ENCODE measurements around the gene SH3GL2. TPM values are rescaled to one million over a fixed set of nuclear protein-coding genes. Genes with fewer than 3 reads are reported as not detected.
A peak's percentile ranks its signal among the peaks of the same experiment; 100 is the strongest.

The SH3GL2 gene
- total RNA-seq, 4 donors from 2014 or later: 0.67 TPM; not detected in 3

DNA sequence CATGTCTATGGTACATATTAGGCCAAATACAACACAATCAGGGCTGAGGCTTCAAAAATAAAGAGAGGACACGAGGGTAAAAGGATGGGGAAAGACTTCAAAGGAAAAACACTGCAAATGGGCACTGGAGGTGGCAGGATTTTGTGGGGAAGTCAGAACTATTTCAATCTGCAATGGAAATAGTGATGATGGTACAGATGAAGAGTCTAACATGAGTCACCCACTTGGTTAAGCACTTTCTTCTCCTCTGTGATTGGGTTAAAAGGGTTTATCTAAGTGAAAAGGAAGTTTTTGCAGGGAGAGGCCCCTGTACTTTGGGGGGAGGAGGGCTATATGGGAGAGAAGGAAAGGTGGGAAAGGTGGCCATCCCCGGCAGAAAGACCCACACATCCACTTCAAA, 4.5 kb upstream of the SH3GL2 start:
- Histone ChIP-seq H3K9me3 (no peaks in the 10 kb centered on the region), H3K4me1 (peaks cover 0 to 9% (median 2%) of the 10 kb centered on the region in 4 donors), H3K27ac (no peak overlapping the region), H3K36me3 (no peaks in the 10 kb centered on the region), H3K4me3 (no peak overlapping the region), H3K27me3 (peaks cover 0 to 5% of the 10 kb centered on the region in 2 donors)
- DNase-seq: no peak
- TF ChIP-seq, protein P1, sequence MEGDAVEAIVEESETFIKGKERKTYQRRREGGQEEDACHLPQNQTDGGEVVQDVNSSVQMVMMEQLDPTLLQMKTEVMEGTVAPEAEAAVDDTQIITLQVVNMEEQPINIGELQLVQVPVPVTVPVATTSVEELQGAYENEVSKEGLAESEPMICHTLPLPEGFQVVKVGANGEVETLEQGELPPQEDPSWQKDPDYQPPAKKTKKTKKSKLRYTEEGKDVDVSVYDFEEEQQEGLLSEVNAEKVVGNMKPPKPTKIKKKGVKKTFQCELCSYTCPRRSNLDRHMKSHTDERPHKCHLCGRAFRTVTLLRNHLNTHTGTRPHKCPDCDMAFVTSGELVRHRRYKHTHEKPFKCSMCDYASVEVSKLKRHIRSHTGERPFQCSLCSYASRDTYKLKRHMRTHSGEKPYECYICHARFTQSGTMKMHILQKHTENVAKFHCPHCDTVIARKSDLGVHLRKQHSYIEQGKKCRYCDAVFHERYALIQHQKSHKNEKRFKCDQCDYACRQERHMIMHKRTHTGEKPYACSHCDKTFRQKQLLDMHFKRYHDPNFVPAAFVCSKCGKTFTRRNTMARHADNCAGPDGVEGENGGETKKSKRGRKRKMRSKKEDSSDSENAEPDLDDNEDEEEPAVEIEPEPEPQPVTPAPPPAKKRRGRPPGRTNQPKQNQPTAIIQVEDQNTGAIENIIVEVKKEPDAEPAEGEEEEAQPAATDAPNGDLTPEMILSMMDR (IDR thresholded peaks at IDR 0.05): no peak
- no peak for TF ChIP-seq POLR2A (IDR thresholded peaks at IDR 0.05)

DNA sequence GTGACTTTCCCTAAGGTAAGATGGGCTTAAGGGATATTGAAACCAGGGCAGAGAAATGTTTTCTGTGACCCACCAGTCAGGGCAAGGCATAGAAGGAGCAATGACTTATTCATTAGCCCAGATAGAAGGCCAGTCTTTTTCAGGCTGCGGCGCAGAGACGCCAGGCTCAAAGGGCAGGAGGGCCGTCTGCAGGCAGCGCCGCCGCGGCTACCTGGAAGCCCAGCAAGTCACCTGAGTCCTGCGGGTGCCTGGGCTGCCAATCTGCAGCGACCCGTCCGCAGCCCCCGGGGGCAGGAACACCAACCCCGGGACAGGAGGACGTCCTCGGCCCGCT, 322 bp upstream of the SH3GL2 start:
- Histone ChIP-seq H3K27ac (no peak overlapping the region), H3K4me3 (peak overlapping the region in 3 of 4 donors; percentile 20 to 55 (median 54)), H3K36me3 (no peaks in the 10 kb centered on the region), H3K27me3 (peaks cover 0 to 5% of the 10 kb centered on the region in 2 donors), H3K4me1 (peaks cover 0 to 12% (median 3%) of the 10 kb centered on the region in 4 donors), H3K9me3 (no peaks in the 10 kb centered on the region)
- no peak for TF ChIP-seq POLR2A (IDR thresholded peaks at IDR 0.05)
- TF ChIP-seq, protein P1 (IDR thresholded peaks at IDR 0.05): no peak
- no peak for DNase-seq

DNA sequence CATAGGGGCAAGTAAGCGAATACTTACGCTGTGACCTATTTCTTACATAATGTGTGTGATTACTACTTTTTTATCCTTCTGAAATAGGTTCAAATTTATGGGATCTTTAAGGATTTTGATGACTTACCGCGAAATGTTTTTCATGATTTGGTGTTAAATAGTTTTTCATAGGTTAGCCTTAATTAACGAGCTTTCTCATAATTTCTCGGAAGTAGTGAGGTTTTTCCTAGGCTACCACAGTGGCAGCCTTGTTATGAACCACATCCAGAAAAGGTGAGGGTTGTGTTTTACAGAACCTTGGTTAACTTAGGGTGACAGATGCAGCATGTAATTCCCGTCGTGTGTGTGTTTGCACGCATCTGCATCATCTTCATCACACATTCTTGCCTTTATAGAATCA, 1.3 kb downstream of the SH3GL2 start:
- TF ChIP-seq, protein P1 (IDR thresholded peaks at IDR 0.05): no peak
- no peak for TF ChIP-seq POLR2A (IDR thresholded peaks at IDR 0.05)
- DNase-seq: no peak
- H3K4me1 ChIP-seq: peaks cover 0 to 12% (median 3%) of the 10 kb centered on the region in 4 donors
- no peak overlapping the region for H3K27ac ChIP-seq
- no peak overlapping the region for H3K4me3 ChIP-seq
- no peaks in the 10 kb centered on the region for H3K9me3 ChIP-seq
- H3K36me3 ChIP-seq: no peaks in the 10 kb centered on the region
- peaks cover 0 to 5% of the 10 kb centered on the region in 2 donors for H3K27me3 ChIP-seq

DNA sequence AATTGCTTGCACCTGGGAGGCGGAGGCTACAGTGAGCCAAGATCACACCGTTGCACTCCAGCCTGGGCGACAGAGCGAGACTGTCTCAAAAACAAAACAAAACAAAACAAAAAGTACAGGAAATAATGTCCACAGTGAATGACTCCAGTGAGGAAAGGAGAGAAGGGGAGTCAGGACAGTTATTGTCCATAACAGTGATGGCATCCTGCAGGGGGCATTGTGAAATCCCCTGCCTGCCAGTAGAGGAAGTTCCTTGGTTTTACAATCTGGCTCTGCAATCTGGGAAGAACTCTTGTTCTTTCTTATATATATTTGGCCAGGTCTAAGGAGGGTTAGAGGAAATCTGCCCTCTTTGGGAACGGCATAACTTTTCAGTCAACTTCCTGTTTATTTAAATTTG, 8.2 kb downstream of the SH3GL2 start:
- TF ChIP-seq, protein P1 (IDR thresholded peaks at IDR 0.05): no peak
- TF ChIP-seq POLR2A (IDR thresholded peaks at IDR 0.05): no peak
- no peak for DNase-seq
- Histone ChIP-seq H3K36me3 (no peaks in the 10 kb centered on the region), H3K4me3 (no peak overlapping the region), H3K9me3 (no peaks in the 10 kb centered on the region), H3K4me1 (no peaks in the 10 kb centered on the region), H3K27me3 (no peaks in the 10 kb centered on the region), H3K27ac (no peak overlapping the region)

DNA sequence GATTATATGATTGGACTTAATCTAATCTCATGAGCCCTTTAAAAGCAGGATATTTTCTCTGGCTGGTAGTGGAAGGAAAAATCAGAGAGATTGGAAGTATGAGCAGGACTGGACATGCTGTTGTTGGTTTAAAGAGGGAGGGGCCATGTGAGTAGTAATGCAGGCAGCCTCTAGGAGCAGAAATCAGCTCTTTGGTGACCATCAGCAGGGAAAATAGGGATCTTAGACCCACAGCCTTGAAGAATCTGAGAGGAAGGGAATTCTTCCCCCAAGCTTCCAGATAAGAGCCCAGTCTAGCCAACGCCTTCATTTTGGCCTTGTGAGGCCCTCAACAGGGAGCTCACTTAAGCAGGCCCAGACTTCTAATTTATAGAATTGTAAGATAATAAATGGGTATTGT, 9.5 kb downstream of the SH3GL2 start:
- Histone ChIP-seq H3K27ac (no peak overlapping the region), H3K4me3 (no peak overlapping the region), H3K27me3 (no peaks in the 10 kb centered on the region), H3K4me1 (no peaks in the 10 kb centered on the region), H3K36me3 (no peaks in the 10 kb centered on the region), H3K9me3 (no peaks in the 10 kb centered on the region)
- DNase-seq: no peak
- TF ChIP-seq, protein P1 (IDR thresholded peaks at IDR 0.05): no peak
- no peak for TF ChIP-seq POLR2A (IDR thresholded peaks at IDR 0.05)

DNA sequence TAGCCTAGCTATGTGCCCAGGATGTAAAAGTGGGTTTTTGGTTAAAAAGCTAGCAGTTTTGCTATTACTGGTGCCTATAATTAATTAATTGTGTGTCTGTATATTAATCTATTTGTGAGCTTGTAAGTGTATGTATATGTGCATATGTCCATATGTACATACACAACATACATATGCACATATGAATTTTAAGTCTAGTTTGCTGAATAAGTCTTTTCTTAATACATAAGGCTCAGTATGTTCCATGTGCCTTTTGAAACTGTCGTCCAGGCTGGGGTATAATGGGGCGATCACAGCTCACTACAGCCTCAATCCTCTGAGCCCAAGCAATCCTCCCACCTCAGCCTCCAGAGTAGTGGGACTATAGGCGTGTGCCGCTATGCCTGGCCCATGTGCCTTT, 10.1 kb downstream of the SH3GL2 start:
- no peak overlapping the region for H3K27ac ChIP-seq
- no peak overlapping the region for H3K4me3 ChIP-seq
- no peaks in the 10 kb centered on the region for H3K36me3 ChIP-seq
- no peaks in the 10 kb centered on the region for H3K4me1 ChIP-seq
- no peaks in the 10 kb centered on the region for H3K9me3 ChIP-seq
- DNase-seq: no peak
- no peak for TF ChIP-seq POLR2A (IDR thresholded peaks at IDR 0.05)
- TF ChIP-seq, protein P1 (IDR thresholded peaks at IDR 0.05): no peak
- no peaks in the 10 kb centered on the region for H3K27me3 ChIP-seq

Data from Peyer's patch (tissue), 4 donors.